K562 (cell line): ENCODE data around the gene ZCCHC17. TPM values are rescaled to one million over a fixed set of nuclear protein-coding genes. Genes with fewer than 3 reads are reported as not detected.

ENCODE experiments used
- BRD4 ChIP-seq: fragments of 200-600 bp; sonication (generic); IDR thresholded peaks from 2 replicates; pipeline ENCODE4 v1.6.1; 2017; ENCODE audit warnings: inconsistent platforms
- BRF1 ChIP-seq: IDR thresholded peaks from 3 replicates; pipeline ENCODE4 v1.6.1; 2011; ENCODE audit warnings: borderline replicate concordance, mild to moderate bottlenecking; ENCODE audit not compliant: insufficient read length; ENCODE audit errors: extremely low read depth
- CEBPG ChIP-seq, 3 experiments: fragments of 200-800 bp in 1 of 3; sonication (Bioruptor generic) in 1 of 3; sonication (generic) in 1 of 3; formaldehyde crosslinking in 1 of 3; IDR thresholded peaks in 2 of 3; conservative IDR thresholded peaks in 1 of 3; 2 replicates each; pipeline versions ENCODE4 v1.6.1 to v1.8.0; 2016 to 2022; ENCODE audit warnings: missing compliant biosample characterization in 2 of 3, missing genetic modification characterization in 2 of 3, mild to moderate bottlenecking in 1 of 3, missing genetic modification reagents in 1 of 3
- CHD1 ChIP-seq: fragments of 200-600 bp; sonication (generic); IDR thresholded peaks from one replicate; pipeline ENCODE4 v1.6.1; 2012; ENCODE audit warnings: mild to moderate bottlenecking, moderate library complexity, low read length, inconsistent platforms
- CHD2 ChIP-seq: IDR thresholded peaks from 2 replicates; pipeline ENCODE4 v1.6.1; 2011; ENCODE audit warnings: low read depth, low read length
- CREB3 ChIP-seq: fragments of 450-650 bp; conservative IDR thresholded peaks from 2 replicates; pipeline ENCODE4 v1.6.1; 2016; ENCODE audit warnings: missing genetic modification characterization, low read depth, mild to moderate bottlenecking, missing compliant biosample characterization, moderate library complexity
- CTBP1 ChIP-seq: fragments of 450-650 bp; IDR thresholded peaks from 2 replicates; pipeline ENCODE4 v1.6.1; 2016; ENCODE audit warnings: borderline replicate concordance
- E2F3 ChIP-seq: fragments of 250-450 bp; sonication (Bioruptor Pico); IDR thresholded peaks from 2 replicates; pipeline ENCODE4 v1.4.0; 2020; ENCODE audit warnings: mild to moderate bottlenecking
- ESRRA ChIP-seq: fragments of 450-650 bp; IDR thresholded peaks from 2 replicates; pipeline ENCODE4 v1.6.1; 2014; ENCODE audit warnings: low read depth, mild to moderate bottlenecking, moderate library complexity, borderline replicate concordance
- FOSL1 ChIP-seq: fragments of 200-800 bp; sonication (Bioruptor generic); conservative IDR thresholded peaks from 2 replicates; pipeline ENCODE4 v1.6.1; 2016; ENCODE audit warnings: missing genetic modification characterization, missing compliant biosample characterization
- GTF2F1 ChIP-seq: IDR thresholded peaks from 2 replicates; pipeline ENCODE4 v1.6.1; 2011; ENCODE audit warnings: low read depth, low read length, improper control_type of control experiment
- MLX ChIP-seq, 2 experiments: fragments of 450-650 bp in 1 of 2; sonication (generic) in 1 of 2; formaldehyde crosslinking; conservative IDR thresholded peaks; 2 replicates each; pipeline versions ENCODE4 v1.4.0 to v1.8.1; 2020 to 2022; ENCODE audit warnings: mild to moderate bottlenecking in 1 of 2, missing genetic modification reagents in 1 of 2
- NCOA2 ChIP-seq, 2 experiments: fragments of 450-650 bp; IDR thresholded peaks; 2 replicates each; pipeline ENCODE4 v1.6.1; 2018; ENCODE audit warnings: mild to moderate bottlenecking in 2 of 2, moderate library complexity in 1 of 2; ENCODE audit not compliant: partially characterized antibody in 2 of 2
- PTRF ChIP-seq: fragments of 450-650 bp; IDR thresholded peaks from 2 replicates; pipeline ENCODE4 v1.6.1; 2016; ENCODE audit warnings: mild to moderate bottlenecking, missing genetic modification characterization, missing compliant biosample characterization
- RUNX1 ChIP-seq: sonication (generic); IDR thresholded peaks from 2 replicates; pipeline ENCODE4 v1.6.1; 2016; ENCODE audit warnings: antibody characterized with exemption, low read depth
- SUPT5H ChIP-seq: fragments of 450-650 bp; IDR thresholded peaks from 2 replicates; pipeline ENCODE4 v1.6.1; 2016
- THRA ChIP-seq: fragments of 450-650 bp; IDR thresholded peaks from 2 replicates; pipeline ENCODE4 v1.6.1; 2017; ENCODE audit warnings: mild to moderate bottlenecking, moderate library complexity
- TSHZ1 ChIP-seq: fragments of 250-450 bp; sonication (Bioruptor Pico); IDR thresholded peaks from 2 replicates; pipeline ENCODE4 v1.4.0; 2020; ENCODE audit warnings: mild to moderate bottlenecking, moderate library complexity
- U2AF2 ChIP-seq: fragments of 200-400 bp; formaldehyde crosslinking; optimal IDR thresholded peaks from 2 replicates; pipeline ENCODE3; 2017; ENCODE audit warnings: low read depth, mild to moderate bottlenecking, low read length
- XRCC5 ChIP-seq: fragments of 200-400 bp; formaldehyde crosslinking; IDR thresholded peaks from 2 replicates; pipeline ENCODE4 v1.6.1; 2017; ENCODE audit warnings: low read depth, mild to moderate bottlenecking, low read length
- ZNF23 ChIP-seq: fragments of 250-450 bp; sonication (Bioruptor Pico); IDR thresholded peaks from 2 replicates; pipeline ENCODE4 v1.4.0; 2020; ENCODE audit warnings: mild to moderate bottlenecking
- ZNF75A ChIP-seq: fragments of 450-650 bp; formaldehyde crosslinking; IDR thresholded peaks from 2 replicates; pipeline ENCODE4 v1.4.0; 2020; ENCODE audit warnings: mild to moderate bottlenecking
- polyA plus RNA-seq, 8 experiments: library from polyadenylated mRNA; depleted of rRNA in 4 of 8; stranded (reverse) in 5 of 8; unstranded in 3 of 8; fragments of >200 nt; fragmentation: Nextera tagmentation in 2 of 8; fragmentation: Illumina TruSeq in 1 of 8; extraction: Ambion mirVana in 2 of 8; extraction: Trizol in 1 of 8; gene quantifications; 2 replicates each; pipeline versions ENCODE4 v1.2.1 to v1.2.3, GENCODE V29; 2011 to 2014; ENCODE audit warnings: inconsistent platforms in 1 of 8, missing spikeins in 1 of 8
- total RNA-seq, 7 experiments: library from RNA; depleted of rRNA in 6 of 7; stranded (reverse); fragments of >200 nt in 6 of 7; fragmentation: Illumina TruSeq in 2 of 7; extraction: Trizol in 2 of 7; gene quantifications; 2 replicates each; pipeline versions ENCODE4 v1.2.1 to v1.2.3, GENCODE V29; 2011 to 2021; ENCODE audit warnings: low replicate concordance in 1 of 7

ZCCHC17 gene
- total and polyA plus RNA-seq, 9 of the 15 experiments (the other 6 are each of a cell fraction or from before 2014, with no cell fraction given) = 46.9 to 150 (median 74.7) TPM

GRCh38 chr1:31296486-31297276, at the start of gene ZCCHC17, which contains the start of gene SNRNP40 (continued):
- no peak for TF ChIP-seq TSHZ1 (CRISPR knock-in tag)
- no peak for TF ChIP-seq FOSL1 (tag)
- no peak for TF ChIP-seq ZNF75A (CRISPR knock-in tag)
- peak; percentile 70 for TF ChIP-seq CHD1
- TF ChIP-seq BRF1 = no peak
- no peak for TF ChIP-seq NCOA2 (IDR thresholded peaks at IDR 0.05; ENCODE audit: partially characterized antibody in 2 of 2)
- TF ChIP-seq ESRRA = peak; percentile 27
- no peak for TF ChIP-seq CEBPG (CRISPR knock-in tag; IDR thresholded peaks at IDR 0.05)
- no peak for TF ChIP-seq CEBPG (tag; conservative IDR thresholded peaks at IDR 0.05 in 1 of 2, IDR thresholded peaks at IDR 0.05 in 1 of 2)
- TF ChIP-seq U2AF2 = no peak
- TF ChIP-seq CTBP1 = peak; percentile 60
- no peak for TF ChIP-seq MLX (CRISPR knock-in tag; conservative IDR thresholded peaks at IDR 0.05)
- no peak for TF ChIP-seq THRA
- peak; percentile 99 for TF ChIP-seq SUPT5H
- TF ChIP-seq E2F3 = peak; percentile 76; the same call in 1 of the 2 replicates
- TF ChIP-seq CREB3 (tag) = no peak
- 0 out of 2 replicates have a peak, but pooled peaks have one; percentile 14 for TF ChIP-seq RUNX1
- no peak for TF ChIP-seq PTRF (tag)
- TF ChIP-seq BRD4 = peak; percentile 94
- no peak for TF ChIP-seq ZNF23
- peak; percentile 59; the same call in 1 of the 2 replicates for TF ChIP-seq CHD2
- peak; percentile 82 for TF ChIP-seq GTF2F1
- TF ChIP-seq XRCC5 = peak; percentile 56; the same call in 1 of the 2 replicates
